HG02588 (cell line): ENCODE results near the gene CMSS1.

Experiments
- ATAC-seq: cut with Tn5 transposase; IDR thresholded peaks from one replicate; pipeline ENCODE4 v1.9.1; 2021; ENCODE audit warnings: mild to moderate bottlenecking, moderate library complexity; ENCODE audit not compliant: unreplicated experiment

The CMSS1 gene

GRCh38 chr3:99954914-99955644, 137.4 kb downstream of the CMSS1 start:
- ATAC-seq: no peak

GRCh38 chr3:99955773-99956562, 138.3 kb downstream of the CMSS1 start:
- no peak for ATAC-seq

GRCh38 chr3:99957151-99957796, 139.6 kb downstream of the CMSS1 start:
- ATAC-seq: no peak

GRCh38 chr3:99958222-99958912, 140.7 kb downstream of the CMSS1 start:
- ATAC-seq: no peak

GRCh38 chr3:99960123-99960878, 142.6 kb downstream of the CMSS1 start:
- no peak for ATAC-seq

- ATAC-seq: no peak
These were observed 143.3 kb downstream of the CMSS1 start for GRCh38 chr3:99960941-99961340.

GRCh38 chr3:99961756-99962515, 144.3 kb downstream of the CMSS1 start:
- ATAC-seq: no peak

GRCh38 chr3:99962703-99963102, 145.0 kb downstream of the CMSS1 start:
- ATAC-seq: no peak

- no peak for ATAC-seq
These were observed 147.4 kb downstream of the CMSS1 start for GRCh38 chr3:99965077-99965476.

- ATAC-seq: no peak
These were observed 148.2 kb downstream of the CMSS1 start for GRCh38 chr3:99965681-99966408.

- ATAC-seq: no peak
These were observed 149.2 kb downstream of the CMSS1 start for GRCh38 chr3:99966662-99967416.

GRCh38 chr3:99967796-99968195, 150.1 kb downstream of the CMSS1 start:
- ATAC-seq: no peak

- ATAC-seq: no peak
These were observed 151.5 kb downstream of the CMSS1 start for GRCh38 chr3:99969136-99969535.

- peak; percentile 85 for ATAC-seq
These were observed 152.5 kb downstream of the CMSS1 start for GRCh38 chr3:99970198-99970597.

GRCh38 chr3:99971761-99972160, 154.1 kb downstream of the CMSS1 start:
- ATAC-seq: no peak

GRCh38 chr3:99972380-99973104, 154.9 kb downstream of the CMSS1 start:
- ATAC-seq: no peak

- no peak for ATAC-seq
These were observed 157.3 kb downstream of the CMSS1 start for GRCh38 chr3:99974989-99975388.

GRCh38 chr3:99976584-99976983, 158.9 kb downstream of the CMSS1 start:
- ATAC-seq: no peak
